ENCODE data around the gene BEX3. TPM values are rescaled to one million over a fixed set of nuclear protein-coding genes. Genes with fewer than 3 reads are reported as not detected.
"Not testable (repeated sequence)": the region's sequence is repeated elsewhere in the genome, so short reads cannot be mapped to it uniquely, and the experiment has no call there.

Gene BEX3
- total RNA-seq, result 158 TPM
- long read RNA-seq, transcript BEX3-204 (3 exons, 913 nt), result minor isoform, 7 of 70 reads
- long read RNA-seq, transcript BEX3-201 (3 exons, 921 nt), result major isoform, 50 of 70 reads
- long read RNA-seq, transcript BEX3-202 (2 exons, 753 nt), result minor isoform, 5 of 70 reads
- long read RNA-seq, partial matches to known transcripts, result 1 of 70 reads
- long read RNA-seq, other reads (novel, unspliced or antisense), result 7 of 70 reads

DNA sequence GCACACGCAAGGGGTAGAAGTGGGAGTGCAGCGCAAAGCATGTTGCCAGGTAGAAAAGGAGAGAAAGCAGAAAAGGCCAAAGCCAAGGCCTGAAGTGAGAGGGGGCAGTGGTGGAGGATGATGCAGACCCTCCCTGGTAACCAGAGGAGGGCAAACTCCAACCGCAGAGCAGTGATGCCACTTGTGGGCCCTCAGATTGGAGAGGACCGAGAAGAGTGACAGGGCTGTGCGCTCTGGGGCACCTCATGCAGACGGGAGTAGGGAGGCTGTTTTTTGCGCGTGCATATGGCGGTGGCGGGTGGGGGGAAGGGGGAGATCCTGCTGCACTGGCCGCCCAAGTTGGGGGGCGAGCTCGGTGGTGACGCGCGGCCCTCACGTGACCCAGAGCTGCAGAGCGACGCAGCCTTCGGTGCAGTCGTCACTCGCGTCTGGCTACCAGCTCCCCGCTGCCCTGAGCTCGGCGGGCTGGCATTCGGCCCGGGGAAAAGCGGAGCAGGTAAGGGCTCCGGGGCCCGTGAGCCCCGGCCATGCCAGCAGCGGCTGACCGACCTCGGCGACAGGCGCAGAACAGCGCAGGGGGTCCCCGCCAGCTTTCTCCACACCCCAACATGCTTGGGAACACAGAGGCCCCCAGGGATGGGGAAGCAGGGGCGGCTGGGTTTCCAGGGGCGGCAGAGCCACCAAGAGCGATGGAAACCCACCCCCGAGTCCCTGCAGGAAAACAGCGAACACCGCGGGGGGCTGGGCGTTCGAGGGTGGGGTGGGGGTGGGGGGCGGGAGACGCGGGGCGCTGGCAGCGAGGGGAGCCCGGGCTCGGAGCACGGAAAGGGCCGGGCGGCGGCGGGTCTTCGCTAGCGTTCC, at the start of gene BEX3:
Gene BEX3 (plus strand): TSS at position 421 of the 861 bp plus-strand sequence. CDS start 984 bp downstream, outside the sequence.
- DNase-seq (ENCODE audit: missing footprints) (peak; percentile 71), ATAC-seq (peak; percentile 81)
- intact Hi-C loops (cut with DNase I), result no loop called here

DNA sequence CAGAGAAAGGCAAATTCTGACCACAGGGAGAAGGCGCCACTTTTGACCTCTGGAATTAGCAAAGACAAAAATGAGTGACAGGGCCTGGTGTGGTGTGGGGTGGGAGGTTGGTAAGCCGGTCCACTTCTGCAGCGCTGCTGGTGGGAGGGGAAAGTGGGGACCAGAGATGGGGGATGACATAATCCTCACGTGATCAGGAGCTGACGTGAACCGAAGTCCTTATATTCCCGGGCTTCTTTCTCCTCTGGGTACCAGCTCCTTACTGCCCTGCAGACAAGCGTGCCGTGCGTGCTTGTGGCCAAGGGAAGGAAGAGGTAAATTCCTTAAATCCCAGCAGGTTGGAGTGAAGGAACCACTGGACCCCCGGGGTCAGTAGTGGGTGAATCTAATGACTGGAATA, 46.3 kb upstream of the BEX3 start, which contains the start of gene TCEAL7:
Gene TCEAL7 (plus strand): TSS at position 249 of the 400 bp plus-strand sequence. CDS start 1,165 bp downstream, outside the sequence.
- ATAC-seq, result peak; percentile 81
- no peak for DNase-seq (ENCODE audit: missing footprints)
- intact Hi-C loops (cut with DNase I), result no loop called here

DNA sequence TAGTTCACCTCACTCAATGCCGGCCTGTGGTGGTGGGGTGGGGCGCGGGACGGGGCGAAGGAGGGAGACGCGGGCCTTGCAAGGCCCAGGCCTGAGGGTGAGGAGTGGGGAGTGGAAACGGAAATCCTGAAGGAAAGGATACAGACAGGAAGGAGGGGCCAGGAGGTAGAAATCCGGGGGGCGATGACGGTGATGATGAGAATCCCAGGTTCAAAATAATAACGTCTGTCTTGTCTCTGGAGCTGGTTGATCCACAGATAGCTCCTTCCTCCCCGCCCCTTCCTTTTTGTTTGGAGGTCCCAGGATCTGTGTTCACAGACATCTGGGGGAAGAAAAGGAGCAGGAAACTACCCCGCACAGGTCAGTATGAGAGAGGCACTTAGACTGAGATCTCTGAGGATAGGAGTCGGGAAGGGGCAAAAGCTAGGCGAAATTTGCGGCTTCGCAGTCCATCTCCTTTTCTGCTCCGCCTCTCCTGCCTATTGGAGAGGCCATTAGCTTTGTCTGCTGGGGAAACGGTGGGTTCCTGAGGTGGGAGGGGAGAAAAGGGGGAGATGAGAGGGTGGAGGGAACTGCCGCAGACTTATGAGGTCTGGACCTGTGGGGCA, 45.6 kb upstream of the BEX3 start:
- intact Hi-C loops (cut with DNase I), result no loop called here
- ATAC-seq, result no peak
- DNase-seq (ENCODE audit: missing footprints), result no peak

DNA sequence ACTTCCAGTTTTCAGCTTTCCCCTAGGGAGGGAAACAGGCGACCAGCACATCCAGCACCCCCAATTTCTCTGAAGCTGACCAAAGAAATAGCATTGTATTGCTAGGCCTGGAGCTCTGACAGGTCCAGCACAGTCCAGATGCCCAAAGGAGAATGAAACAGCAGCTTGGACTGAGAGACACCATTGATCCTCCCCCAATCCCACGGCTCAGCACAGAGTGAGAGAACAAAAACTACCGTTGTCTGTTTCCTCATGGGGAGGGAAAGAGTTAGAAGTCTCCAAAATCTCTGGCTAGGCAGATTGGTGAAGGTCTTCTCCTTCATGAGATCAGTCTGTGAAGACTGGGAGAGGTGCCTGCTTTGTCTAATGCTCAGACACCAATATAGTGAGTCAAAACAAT, 37.7 kb upstream of the BEX3 start:
- DNase-seq (ENCODE audit: missing footprints) (no peak), ATAC-seq (no peak)
- intact Hi-C loops (cut with DNase I), result no loop called here

DNA sequence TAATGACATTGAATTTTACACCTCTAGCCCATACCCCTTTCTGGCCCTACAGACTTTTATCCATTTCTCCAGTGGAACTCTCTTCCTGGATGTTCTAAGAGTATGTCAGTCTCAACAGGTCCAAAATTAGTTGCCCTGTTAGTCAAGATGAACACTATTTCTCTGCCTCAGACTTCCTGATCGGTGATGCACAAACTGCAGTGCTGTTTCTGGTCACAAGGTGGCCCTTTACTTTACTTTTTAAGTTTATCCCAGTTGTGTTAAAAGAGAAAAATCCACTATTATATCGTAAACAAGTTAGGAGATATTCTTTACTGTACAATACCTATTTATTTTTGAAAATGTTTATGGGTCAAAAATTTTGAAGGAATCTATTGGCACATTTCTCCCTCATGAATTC, 33.2 kb upstream of the BEX3 start:
- intact Hi-C loops (cut with DNase I), result loop anchor here (1.0 kb wide), 1 partner anchor 121 kb away; no protein-coding TSS in a partner anchor
- ATAC-seq (no peak), DNase-seq (ENCODE audit: missing footprints) (no peak)

DNA sequence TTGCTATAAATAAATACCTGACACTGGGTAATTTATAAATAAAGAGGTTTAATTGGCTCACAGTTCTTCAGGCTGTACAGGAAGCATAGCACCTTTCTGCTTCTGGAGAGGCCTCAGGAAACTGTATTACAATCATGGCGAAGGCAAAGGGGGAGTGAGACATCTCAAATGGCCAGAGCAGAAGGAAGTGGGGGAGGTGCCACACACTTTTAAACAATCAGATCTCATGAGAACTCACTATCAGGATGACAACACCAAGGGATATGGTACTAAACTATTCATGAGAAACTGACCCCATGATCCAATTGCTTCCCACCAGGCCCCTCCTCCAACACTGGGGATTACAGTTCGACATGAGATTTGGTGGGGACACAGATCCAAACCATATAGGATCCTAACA, 31.7 kb upstream of the BEX3 start:
- intact Hi-C loops (cut with DNase I), result loop anchor here (1.0 kb wide), 1 partner anchor 7 kb away; no protein-coding TSS in a partner anchor
- ATAC-seq, result no peak
- no peak for DNase-seq (ENCODE audit: missing footprints)

DNA sequence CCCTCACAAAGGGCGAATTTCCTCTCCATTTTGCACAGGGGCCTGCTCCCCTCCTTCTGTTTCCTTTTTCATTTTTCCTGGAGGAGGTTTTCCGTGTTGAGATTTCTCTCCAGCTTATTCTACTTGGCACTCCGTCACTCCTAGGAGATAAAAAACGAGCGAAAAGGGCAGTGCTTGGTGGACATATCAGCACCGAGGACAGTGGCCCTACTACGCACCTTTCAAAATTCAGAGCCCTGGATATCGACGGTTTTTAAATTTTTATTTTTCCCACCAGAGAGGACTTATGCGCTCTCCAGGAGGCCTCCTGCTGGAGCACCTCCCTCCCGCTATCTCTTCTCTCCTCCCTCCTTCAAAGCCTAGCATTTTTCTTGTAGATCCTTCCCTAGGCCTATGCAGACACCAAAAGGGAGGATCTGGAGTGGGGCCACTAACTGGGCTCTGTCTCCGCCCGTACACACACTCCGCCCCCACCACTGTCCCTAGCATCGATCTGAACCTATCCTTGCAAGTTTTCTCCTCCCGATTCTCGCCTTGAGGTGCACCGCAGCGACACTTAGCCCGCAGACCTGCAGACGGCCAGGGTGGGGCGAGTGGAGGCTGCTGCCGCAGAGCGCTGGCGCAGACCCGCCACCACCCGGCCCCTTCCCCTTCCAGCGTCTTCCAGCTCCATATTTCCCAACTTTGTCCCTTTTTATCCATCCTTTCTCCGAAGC, 28.5 kb upstream of the BEX3 start:
- ATAC-seq (no peak), DNase-seq (ENCODE audit: missing footprints) (no peak)
- intact Hi-C loops (cut with DNase I), result no loop called here

DNA sequence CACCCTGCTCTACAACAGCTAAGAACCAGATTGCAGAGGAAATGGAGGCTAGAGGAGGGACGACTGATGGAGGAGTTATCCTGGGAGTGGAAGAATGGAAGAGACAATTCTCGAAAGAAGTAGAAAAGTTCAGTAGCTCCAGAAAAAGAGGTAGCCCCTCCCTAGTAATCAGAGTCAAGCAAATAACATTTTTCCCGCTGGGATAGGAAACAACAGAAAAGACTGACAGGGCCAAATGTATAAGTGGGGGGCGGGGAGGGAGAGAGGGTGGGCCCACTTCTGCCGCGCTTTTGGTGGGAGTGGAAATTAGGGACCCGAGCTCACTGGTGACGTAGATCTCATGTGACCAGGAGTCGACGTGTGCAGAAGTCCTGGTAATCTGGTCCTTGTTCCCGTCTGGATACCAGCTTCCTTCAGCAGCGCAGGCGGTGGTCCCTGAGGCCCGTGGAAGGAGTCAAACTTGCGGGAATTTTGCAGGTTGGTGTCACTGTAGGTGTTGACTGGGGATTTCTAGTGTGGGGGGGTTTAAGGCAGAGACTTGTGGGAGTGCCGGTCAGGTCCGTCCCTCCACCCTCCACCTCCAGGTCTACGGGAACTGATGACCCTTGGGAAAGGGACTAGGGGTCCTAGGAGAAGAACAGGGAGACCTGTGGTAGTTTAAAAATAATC, 20.1 kb upstream of the BEX3 start, which contains the start of gene TCEAL9:
Gene TCEAL9 (plus strand): TSS at position 377 of the 669 bp plus-strand sequence. CDS start 1,179 bp downstream, outside the sequence.
- intact Hi-C loops (cut with DNase I), result no loop called here
- DNase-seq (ENCODE audit: missing footprints), result peak; percentile 69
- ATAC-seq, result peak; percentile 95

DNA sequence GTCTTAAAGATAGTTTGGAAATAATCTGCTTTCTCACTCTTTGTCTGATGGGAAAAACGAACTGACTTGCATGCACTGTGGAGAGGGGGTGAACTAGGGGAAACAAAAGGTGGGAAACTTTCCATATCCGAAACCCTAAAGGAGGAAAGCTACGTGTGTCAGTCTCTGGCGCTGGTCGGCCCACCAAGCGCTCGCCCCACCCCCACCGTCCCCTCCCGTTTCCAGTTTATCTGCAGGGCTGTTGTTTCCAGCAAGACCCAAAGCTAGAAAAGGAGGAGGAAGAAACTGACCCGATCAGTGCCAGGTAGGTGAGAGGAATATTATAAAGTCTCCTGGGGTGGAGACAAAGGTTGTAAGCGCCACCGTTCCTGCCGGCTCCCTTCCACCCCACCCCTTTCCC, 19.5 kb upstream of the BEX3 start:
- peak; percentile 77 for ATAC-seq
- intact Hi-C loops (cut with DNase I), result no loop called here
- DNase-seq (ENCODE audit: missing footprints), result no peak

DNA sequence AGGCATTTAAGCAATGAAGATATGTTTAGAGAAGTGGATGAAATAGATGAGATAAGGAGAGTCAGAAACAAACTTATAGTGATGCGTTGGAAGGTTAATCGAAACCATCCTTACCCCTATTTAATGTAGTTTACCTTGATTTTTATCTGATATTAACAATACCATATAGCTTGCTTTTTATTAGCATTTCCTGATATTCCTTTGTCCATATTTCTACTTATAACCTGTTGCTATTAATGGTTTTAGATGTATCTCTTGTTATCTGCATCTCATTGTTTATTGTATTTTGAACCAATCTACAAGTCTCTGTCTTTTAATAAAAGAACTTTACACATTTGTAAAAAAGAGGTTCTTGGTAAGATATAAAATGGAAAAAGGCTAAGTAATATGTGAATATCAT, 18.5 kb upstream of the BEX3 start:
- ATAC-seq, result no peak
- no peak for DNase-seq (ENCODE audit: missing footprints)
- intact Hi-C loops (cut with DNase I), result no loop called here

DNA sequence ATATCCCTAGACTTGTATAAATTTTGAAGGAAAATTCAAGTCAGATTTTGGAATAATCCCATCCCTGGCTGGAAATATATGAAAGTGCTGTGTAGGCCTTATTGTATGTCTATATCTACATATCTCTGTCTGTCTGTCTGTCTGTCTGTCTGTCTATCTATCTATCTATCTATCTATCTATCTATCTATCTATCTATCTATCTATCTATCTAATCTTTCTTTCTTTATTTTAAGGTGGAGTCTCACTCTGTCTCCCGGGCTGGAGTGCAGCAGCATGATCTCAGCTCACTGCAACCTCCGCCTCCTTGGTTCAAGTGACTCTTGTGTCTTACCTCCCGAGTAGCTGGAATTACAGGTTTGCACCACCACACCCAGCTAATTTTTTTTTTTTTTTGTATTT, 16.7 kb upstream of the BEX3 start:
- ATAC-seq; DNase-seq (ENCODE audit: missing footprints); intact Hi-C loops (cut with DNase I): not testable (repeated sequence)

DNA sequence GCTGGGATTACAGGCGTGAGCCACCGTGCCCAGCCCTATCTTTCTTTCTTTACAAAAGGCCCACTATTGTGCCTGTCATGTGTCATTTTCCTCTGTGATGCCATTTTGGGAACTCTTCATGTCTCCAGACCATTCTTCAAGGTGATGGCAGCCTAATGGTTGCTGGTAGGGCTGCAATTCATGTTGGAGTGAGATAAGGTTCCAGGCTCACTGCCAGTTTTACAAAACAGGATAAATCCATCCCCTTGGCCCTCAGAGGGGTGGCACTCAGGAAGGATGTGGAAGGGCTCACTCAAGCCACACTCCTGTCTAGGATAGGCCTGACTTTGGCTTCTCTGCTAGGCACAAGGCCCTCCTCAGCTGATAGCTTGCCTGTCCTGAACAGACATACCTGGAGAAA, 16.2 kb upstream of the BEX3 start:
- no peak for ATAC-seq
- DNase-seq (ENCODE audit: missing footprints), result no peak
- intact Hi-C loops (cut with DNase I), result no loop called here

DNA sequence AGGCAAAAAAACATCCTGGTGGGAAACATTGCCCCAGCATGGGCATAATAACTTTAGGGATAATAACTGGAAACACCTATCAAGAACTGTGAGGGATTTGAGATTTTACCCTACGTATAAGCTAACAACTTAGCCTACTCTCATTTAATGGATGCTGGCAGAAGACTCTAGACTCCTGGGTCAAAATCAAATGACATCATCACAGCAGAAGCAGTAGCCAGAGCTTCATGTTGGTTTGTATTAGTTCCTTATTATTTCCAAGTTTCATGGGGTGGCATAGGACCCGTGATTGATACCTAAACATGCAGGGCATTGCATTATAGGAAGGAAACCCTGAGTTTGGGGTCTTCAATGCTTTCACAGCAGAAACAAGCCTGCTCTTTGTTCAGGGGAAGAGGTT, 15.4 kb upstream of the BEX3 start:
- intact Hi-C loops (cut with DNase I), result no loop called here
- no peak for ATAC-seq
- DNase-seq (ENCODE audit: missing footprints), result no peak

DNA sequence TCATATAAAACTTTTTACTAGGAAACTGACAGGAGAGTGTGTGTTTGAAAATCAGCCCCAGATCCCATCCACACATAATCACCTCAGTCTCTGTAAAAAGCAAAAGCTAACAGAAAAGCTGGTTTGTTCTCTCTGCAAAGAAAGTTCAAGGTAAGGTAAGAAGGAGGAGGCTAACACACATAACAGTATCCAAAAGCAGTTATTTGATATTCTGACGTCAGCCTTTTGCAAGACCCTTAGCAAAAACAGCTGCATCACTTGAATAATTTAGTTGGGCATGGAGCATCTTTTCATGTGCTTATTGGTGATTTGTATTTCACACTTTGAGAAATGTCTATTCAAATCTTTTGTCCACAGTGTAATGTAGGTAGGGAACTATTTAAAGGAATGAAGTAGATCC, 14.5 kb upstream of the BEX3 start:
- ATAC-seq, result no peak

DNA sequence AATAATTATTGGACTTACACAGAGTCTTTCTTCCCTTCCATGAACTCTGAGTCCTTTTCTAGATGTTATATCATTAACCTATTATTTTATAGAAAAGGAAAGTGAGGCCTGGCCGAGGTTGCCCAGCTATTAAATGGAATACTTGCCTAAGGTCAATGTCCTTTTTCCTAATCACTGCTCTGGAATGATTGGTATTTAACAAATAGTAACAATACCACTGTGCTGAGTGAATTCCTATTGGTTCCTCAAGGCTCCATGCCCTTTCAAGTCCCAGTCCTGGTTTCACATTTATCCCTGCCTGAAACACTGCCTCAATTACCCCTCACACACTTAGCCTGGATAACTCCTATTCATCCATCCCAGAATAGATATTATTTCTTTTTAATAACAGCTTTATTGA, 13.9 kb upstream of the BEX3 start:
- intact Hi-C loops (cut with DNase I), result no loop called here
- ATAC-seq, result no peak

More for the DNA sequence above, 14.5 kb upstream of the BEX3 start:
- intact Hi-C loops (cut with DNase I), result no loop called here
- no peak for DNase-seq (ENCODE audit: missing footprints)

DNA sequence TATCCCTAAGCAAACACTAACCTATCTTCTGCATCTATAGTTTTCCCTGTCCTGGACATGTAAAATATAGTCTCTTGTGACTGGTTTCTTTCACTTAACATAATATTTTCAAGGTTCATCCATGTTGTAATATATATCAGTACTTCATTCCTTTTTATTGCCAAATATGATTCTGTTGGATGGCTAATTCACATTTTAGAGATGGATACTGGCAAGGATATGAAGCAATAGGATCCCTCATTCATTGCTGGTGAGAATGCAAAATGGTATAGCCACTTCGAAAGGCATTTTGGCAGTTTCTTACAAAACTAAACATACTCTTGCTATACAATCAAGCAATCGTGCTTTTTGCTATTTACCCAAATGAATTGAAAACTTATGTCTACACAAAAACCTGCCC, 13.3 kb upstream of the BEX3 start:
- no peak for DNase-seq (ENCODE audit: missing footprints)
- intact Hi-C loops (cut with DNase I), result no loop called here
- no peak for ATAC-seq

More for the DNA sequence above, 13.9 kb upstream of the BEX3 start:
- no peak for DNase-seq (ENCODE audit: missing footprints)

DNA sequence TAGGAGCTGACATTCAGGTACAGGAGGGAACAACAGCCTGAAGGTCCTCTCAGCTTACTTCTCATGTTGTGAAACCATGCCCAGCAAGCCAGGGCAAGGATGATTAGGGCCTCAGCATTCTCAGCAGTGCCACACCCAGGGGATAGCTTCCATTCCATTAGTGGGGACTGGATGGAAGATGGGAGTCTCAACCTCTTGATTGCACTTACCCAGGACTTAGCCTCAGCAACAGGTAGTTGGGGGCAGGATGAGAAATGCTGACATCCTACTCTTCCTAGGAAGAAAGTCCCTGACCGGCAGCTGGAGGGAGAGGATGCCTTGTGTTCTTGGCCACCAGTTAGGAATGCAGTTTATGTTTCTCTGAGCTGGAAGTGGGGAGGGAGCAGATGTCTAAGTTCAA, 8.8 kb upstream of the BEX3 start:
- ATAC-seq, result no peak
- intact Hi-C loops (cut with DNase I), result no loop called here

DNA sequence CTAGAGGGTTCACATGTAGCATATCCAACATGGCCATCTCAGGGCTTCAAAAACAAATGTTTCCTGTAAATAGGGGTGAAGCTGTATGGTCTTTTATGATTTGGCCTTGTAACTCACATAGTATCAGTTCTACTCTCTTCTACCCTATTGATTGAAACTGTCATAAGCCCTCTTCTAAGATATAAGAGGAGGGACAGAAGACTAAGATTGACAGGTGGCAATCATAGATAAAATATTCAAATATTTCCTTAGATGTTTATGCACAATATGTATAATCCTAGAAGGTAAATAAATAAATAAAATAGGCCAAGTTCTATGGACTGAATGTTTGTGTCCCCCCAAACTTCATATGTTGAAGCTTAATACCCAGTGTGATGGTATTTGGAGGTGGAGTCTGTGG, 6.9 kb upstream of the BEX3 start:
- ATAC-seq, result no peak
- no peak for DNase-seq (ENCODE audit: missing footprints)
- intact Hi-C loops (cut with DNase I), result no loop called here

More for the DNA sequence above, 8.8 kb upstream of the BEX3 start:
- DNase-seq (ENCODE audit: missing footprints), result no peak
